ENCODE measurements around the gene MPHOSPH9. TPM values are rescaled to one million over a fixed set of nuclear protein-coding genes. Genes with fewer than 3 reads are reported as not detected.

The MPHOSPH9 gene
- total and polyA plus RNA-seq, 2 of the 13 experiments (the other 11 are each of a cell fraction or from before 2014, with no cell fraction given), result 20.3 to 63.4 TPM

GRCh38 chr12:123238961-123239360 lies 6.0 kb upstream of the MPHOSPH9 start:
- Histone ChIP-seq H3K79me2 (ENCODE audit: insufficient read depth, low read length) (peaks cover 23% of the 10 kb centered on the region), H2AFZ (ENCODE audit: low read length) (no peak overlapping the region), H3K27me3 (ENCODE audit: control insufficient read depth in 1 of 2, insufficient read depth in 2 of 2, low read length in 2 of 2) (no peaks in the 10 kb centered on the region; a peak in 1 of 5 replicates), H4K20me1 (ENCODE audit: insufficient read depth, low read length) (0 out of 2 replicates have a peak, but pooled peaks cover 3% of the 10 kb centered on the region), H3K4me1 (ENCODE audit: insufficient read depth, low read length) (peaks cover 28% of the 10 kb centered on the region), H3K4me2 (ENCODE audit: low read depth, low read length) (no peak overlapping the region), H3K9ac (ENCODE audit: insufficient read depth, low read depth, low read length) (no peak overlapping the region), H3K27ac (ENCODE audit: extremely low read length, insufficient read depth, low read length) (no peak overlapping the region), H3K9me3 (ENCODE audit: low read length) (no peaks in the 10 kb centered on the region), H3K4me3 (replicated peaks in 1 of 3; ENCODE audit: insufficient read depth in 1 of 3, low read depth in 2 of 3, low read length in 3 of 3) (no peak overlapping the region), H3K36me3 (replicated peaks in 1 of 2; ENCODE audit: control insufficient read depth in 1 of 2, insufficient read depth in 2 of 2, low read length in 2 of 2) (peaks cover 1 to 19% of the 10 kb centered on the region in 2 experiments; a peak in 4 of 5 replicates)
- TF ChIP-seq ZNF598 (CRISPR knock-in tag; IDR thresholded peaks at IDR 0.05; ENCODE audit: borderline replicate concordance) (no peak), HES4 (CRISPR knock-in tag; IDR thresholded peaks at IDR 0.05; ENCODE audit: borderline replicate concordance) (no peak)
- no peak for DNase-seq (ENCODE audit: low spot score)
- FAIRE-seq, result no peak
- in situ Hi-C loops (cut with HindIII; ENCODE audit: extremely low pct_ligation_motif_present, low pct_unique_long_range_greater_than_20kb) (loop anchor here (25.0 kb wide), 1 partner anchor 377 kb away; no protein-coding TSS in a partner anchor), intact Hi-C loops (cut with micrococcal nuclease; ENCODE audit: unreplicated experiment) (loop anchor here (1.0 kb wide), 1 partner anchor 196 kb away; no protein-coding TSS in a partner anchor)
- BruUV-seq (replicated peaks), result no TSS peak
- ATAC-seq, result no peak
- ChIA-PET CTCF (ENCODE audit: low intra/inter-chr PET ratio, low total read pairs) (no interaction called here), POLR2A (interaction anchor here (1.1 kb wide), 1 partner anchor 127 kb away, joined by 3 read pairs; no protein-coding TSS in a partner anchor)
- WGBS (ENCODE audit: low lambda C conversion rate), result 98% methylated on average over 6 of the region's 6 CpGs

DNA sequence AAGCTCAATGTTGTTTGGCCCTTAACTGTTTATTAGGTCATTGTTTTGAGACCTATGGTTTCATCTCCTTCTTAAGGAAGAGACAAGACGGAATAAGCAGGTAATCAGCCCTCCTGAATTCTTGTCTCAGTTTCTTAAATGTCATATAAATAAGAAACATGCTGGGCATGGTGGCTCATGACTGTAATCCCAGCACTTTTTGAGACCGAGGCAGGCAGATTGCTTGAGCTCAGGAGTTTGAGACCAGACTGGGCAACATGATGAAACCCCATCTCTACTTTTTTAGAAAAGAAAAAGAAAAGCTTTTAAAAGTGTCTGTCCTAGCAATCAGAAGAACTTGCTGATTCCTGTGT lies 5.4 kb upstream of the MPHOSPH9 start:
- CTCF ChIA-PET (ENCODE audit: low intra/inter-chr PET ratio, low total read pairs), result interaction anchor here (1.2 kb wide), 2 partner anchors 191 to 286 kb away, joined by 3 to 5 read pairs; no protein-coding TSS in a partner anchor
- H3K9me3 ChIP-seq (ENCODE audit: low read length), result no peaks in the 10 kb centered on the region
- no peak overlapping the region for H3K4me3 ChIP-seq (replicated peaks in 1 of 3; ENCODE audit: insufficient read depth in 1 of 3, low read depth in 2 of 3, low read length in 3 of 3)
- no peak overlapping the region for H3K4me2 ChIP-seq (ENCODE audit: low read depth, low read length)
- in situ Hi-C loops (cut with HindIII; ENCODE audit: extremely low pct_ligation_motif_present, low pct_unique_long_range_greater_than_20kb) (loop anchor here (25.0 kb wide), 1 partner anchor 376 kb away; no protein-coding TSS in a partner anchor), intact Hi-C loops (cut with micrococcal nuclease; ENCODE audit: unreplicated experiment) (loop anchor here (1.0 kb wide), 1 partner anchor 195 kb away; no protein-coding TSS in a partner anchor)
- TF ChIP-seq ZNF251 (CRISPR knock-in tag; IDR thresholded peaks at IDR 0.05) (no peak), NCOA5 (CRISPR knock-in tag; IDR thresholded peaks at IDR 0.05) (no peak), REPIN1 (CRISPR knock-in tag; IDR thresholded peaks at IDR 0.05; ENCODE audit: borderline replicate concordance, low read depth) (0 out of 2 replicates have a peak, but pooled peaks have one; percentile 8)
- H3K36me3 ChIP-seq (replicated peaks in 1 of 2; ENCODE audit: control insufficient read depth in 1 of 2, insufficient read depth in 2 of 2, low read length in 2 of 2), result peaks cover 1 to 19% of the 10 kb centered on the region in 2 experiments; a peak in 4 of 5 replicates
- no peak for DNase-seq (ENCODE audit: low spot score)
- WGBS (ENCODE audit: low lambda C conversion rate), result 63% methylated on average over 2 of the region's 2 CpGs
- H3K4me1 ChIP-seq (ENCODE audit: insufficient read depth, low read length), result peaks cover 28% of the 10 kb centered on the region
- H4K20me1 ChIP-seq (ENCODE audit: insufficient read depth, low read length), result 0 out of 2 replicates have a peak, but pooled peaks cover 3% of the 10 kb centered on the region
- BruUV-seq (replicated peaks), result no TSS peak
- POLR2A ChIA-PET, result interaction anchor here (0.7 to 1.2 kb wide), 3 partner anchors 125 to 254 kb away, joined by 3 read pairs; no protein-coding TSS in a partner anchor
- FAIRE-seq, result no peak
- no peaks in the 10 kb centered on the region; a peak in 1 of 5 replicates for H3K27me3 ChIP-seq (ENCODE audit: control insufficient read depth in 1 of 2, insufficient read depth in 2 of 2, low read length in 2 of 2)
- no peak overlapping the region for H3K9ac ChIP-seq (ENCODE audit: insufficient read depth, low read depth, low read length)
- no peak for ATAC-seq
- no peak overlapping the region for H2AFZ ChIP-seq (ENCODE audit: low read length)
- H3K27ac ChIP-seq (ENCODE audit: extremely low read length, insufficient read depth, low read length), result no peak overlapping the region
- peaks cover 29% of the 10 kb centered on the region for H3K79me2 ChIP-seq (ENCODE audit: insufficient read depth, low read length)
